ENCODE data around the gene MERTK. TPM values are rescaled to one million over a fixed set of nuclear protein-coding genes. Genes with fewer than 3 reads are reported as not detected.
A peak's percentile ranks its signal among the peaks of the same experiment; 100 is the strongest.

Gene MERTK
- total and polyA plus RNA-seq, 3 donors from 2014 or later, result 28.9 to 74.2 (median 73.8) TPM

DNA sequence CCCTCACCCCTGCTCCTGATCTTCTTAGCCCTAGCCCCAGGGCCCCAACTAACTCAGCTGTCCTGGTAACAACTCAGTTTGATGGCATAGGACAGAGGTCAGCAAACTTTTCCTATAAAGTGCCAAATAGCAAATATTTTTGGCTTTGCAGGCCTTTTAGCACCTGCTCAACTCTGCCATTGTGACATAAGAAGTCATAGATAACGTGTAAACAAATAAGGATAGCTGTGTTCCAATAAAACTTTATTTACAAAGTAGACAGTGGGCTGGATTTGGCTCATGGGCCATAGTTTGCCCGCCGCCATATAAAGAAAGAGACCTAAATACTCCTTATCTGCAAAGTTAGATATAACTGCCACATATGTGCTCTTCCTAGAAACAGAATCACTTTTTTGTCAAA is 129.4 kb downstream of the MERTK start:
- Histone ChIP-seq H3K27ac (no peak overlapping the region), H3K4me1 (no peaks in the 10 kb centered on the region), H3K9me3 (no peaks in the 10 kb centered on the region), H3K27me3 (no peaks in the 10 kb centered on the region), H3K4me3 (no peak overlapping the region), H3K36me3 (ENCODE audit: low read depth, missing control alignments) (no peaks in the 10 kb centered on the region)
- no peak for TF ChIP-seq POLR2A (IDR thresholded peaks at IDR 0.05)
- TF ChIP-seq, protein P1, sequence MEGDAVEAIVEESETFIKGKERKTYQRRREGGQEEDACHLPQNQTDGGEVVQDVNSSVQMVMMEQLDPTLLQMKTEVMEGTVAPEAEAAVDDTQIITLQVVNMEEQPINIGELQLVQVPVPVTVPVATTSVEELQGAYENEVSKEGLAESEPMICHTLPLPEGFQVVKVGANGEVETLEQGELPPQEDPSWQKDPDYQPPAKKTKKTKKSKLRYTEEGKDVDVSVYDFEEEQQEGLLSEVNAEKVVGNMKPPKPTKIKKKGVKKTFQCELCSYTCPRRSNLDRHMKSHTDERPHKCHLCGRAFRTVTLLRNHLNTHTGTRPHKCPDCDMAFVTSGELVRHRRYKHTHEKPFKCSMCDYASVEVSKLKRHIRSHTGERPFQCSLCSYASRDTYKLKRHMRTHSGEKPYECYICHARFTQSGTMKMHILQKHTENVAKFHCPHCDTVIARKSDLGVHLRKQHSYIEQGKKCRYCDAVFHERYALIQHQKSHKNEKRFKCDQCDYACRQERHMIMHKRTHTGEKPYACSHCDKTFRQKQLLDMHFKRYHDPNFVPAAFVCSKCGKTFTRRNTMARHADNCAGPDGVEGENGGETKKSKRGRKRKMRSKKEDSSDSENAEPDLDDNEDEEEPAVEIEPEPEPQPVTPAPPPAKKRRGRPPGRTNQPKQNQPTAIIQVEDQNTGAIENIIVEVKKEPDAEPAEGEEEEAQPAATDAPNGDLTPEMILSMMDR (IDR thresholded peaks at IDR 0.05), result no peak
- 91 to 97% methylated on average over 3 of the region's 3 CpGs for WGBS, 2 donors
- intact Hi-C loops (cut with DNase I; ENCODE audit: low total_unique reads), result no loop called here
- DNase-seq, result no peak

DNA sequence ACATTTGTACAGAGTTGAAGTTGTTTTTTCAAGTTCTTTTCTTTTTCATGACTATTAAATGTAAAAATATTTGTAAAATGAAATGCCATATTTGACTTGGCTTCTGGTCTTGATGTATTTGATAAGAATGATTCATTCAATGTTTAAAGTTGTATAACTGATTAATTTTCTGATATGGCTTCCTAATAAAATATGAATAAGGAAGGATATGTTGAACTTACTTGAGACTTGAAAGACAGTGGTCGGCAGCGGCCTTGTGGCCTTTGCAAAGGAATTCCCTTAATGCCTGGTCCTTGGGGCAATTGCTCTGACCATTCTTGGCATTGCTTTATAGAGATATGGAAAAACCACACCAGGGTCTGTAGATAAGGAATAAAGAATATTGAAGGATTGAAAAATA is 130.8 kb downstream of the MERTK start:
- no peak overlapping the region for H3K27ac ChIP-seq
- DNase-seq, result no peak
- intact Hi-C loops (cut with DNase I; ENCODE audit: low total_unique reads), result no loop called here

DNA sequence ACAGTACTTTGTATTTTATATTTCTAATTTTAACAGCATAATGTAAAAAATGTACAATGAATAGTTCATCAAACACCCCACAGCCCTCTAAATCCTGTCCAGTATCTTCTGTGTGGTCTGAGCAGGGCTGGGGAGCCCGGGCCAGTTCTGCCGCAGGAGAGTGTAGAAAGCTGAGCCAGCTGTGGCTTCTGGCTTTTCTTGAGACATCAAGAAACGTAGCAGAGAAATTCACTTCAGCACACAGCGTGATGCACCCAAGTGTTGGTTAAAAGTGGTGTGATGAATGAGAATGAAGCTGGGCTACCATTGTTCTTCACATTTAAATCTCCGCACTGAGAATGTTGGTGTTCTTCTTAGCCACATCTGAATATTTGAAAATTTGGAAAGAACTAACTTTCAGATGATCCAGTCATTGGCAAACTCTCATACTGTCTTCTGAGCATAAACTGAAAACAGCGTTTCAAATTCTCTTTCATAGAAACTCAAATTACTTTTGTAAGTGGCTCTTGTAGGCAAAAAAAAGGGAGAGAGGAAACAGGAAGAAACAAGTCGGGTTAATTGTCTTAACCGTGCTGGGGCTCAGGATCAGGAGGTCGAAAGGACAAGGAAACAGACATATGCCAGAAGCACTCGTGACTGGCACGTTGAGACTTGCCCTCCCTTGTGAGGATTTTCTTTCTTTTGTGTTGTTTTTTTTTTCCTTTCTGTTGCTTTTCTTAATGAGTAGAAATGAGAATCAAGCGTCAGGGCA is 133.2 kb downstream of the MERTK start:
- peaks cover 11% of the 10 kb centered on the region for H3K4me1 ChIP-seq
- H3K4me3 ChIP-seq, result no peak overlapping the region
- H3K9me3 ChIP-seq, result no peaks in the 10 kb centered on the region
- 28 to 32% methylated on average over 12 of the region's 12 CpGs for WGBS, 2 donors
- H3K36me3 ChIP-seq (ENCODE audit: low read depth, missing control alignments), result no peaks in the 10 kb centered on the region
- H3K27ac ChIP-seq, result peak overlapping the region in 1 of 2 donors; percentile 58
- no peak for TF ChIP-seq POLR2A (IDR thresholded peaks at IDR 0.05)
- TF ChIP-seq, protein P1 (IDR thresholded peaks at IDR 0.05), result no peak
- no peaks in the 10 kb centered on the region for H3K27me3 ChIP-seq
- peak; percentile 54 for DNase-seq
- intact Hi-C loops (cut with DNase I; ENCODE audit: low total_unique reads), result no loop called here

More for the DNA sequence above, 130.8 kb downstream of the MERTK start:
- Histone ChIP-seq H3K36me3 (ENCODE audit: low read depth, missing control alignments) (no peaks in the 10 kb centered on the region), H3K27me3 (no peaks in the 10 kb centered on the region), H3K4me1 (peaks cover 11% of the 10 kb centered on the region), H3K9me3 (no peaks in the 10 kb centered on the region), H3K4me3 (no peak overlapping the region)
- WGBS, 2 donors, result 89 to 98% methylated on average over 2 of the region's 2 CpGs
- TF ChIP-seq POLR2A (IDR thresholded peaks at IDR 0.05), result no peak
- TF ChIP-seq, protein P1 (IDR thresholded peaks at IDR 0.05), result no peak

DNA sequence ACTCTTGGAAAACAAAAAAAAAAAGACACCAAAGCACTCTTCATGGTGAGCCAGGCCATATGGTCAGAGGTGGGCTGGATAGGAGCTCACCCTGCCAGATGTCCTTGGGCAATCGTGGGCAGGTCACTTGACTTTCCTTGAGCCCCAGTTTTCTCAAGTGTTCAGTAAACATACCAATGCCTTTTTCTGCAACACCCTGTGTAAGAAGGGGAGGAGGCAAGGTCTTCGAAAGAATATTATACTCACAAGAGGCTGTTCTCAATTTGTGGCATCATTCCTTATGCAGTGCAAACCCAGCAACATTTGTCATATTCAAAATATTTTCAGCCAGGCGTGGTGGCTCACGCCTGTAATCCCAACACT is 133.8 kb downstream of the MERTK start:
- H3K36me3 ChIP-seq (ENCODE audit: low read depth, missing control alignments), result no peaks in the 10 kb centered on the region
- no peak for DNase-seq
- peak overlapping the region in 1 of 2 donors; percentile 58 for H3K27ac ChIP-seq
- intact Hi-C loops (cut with DNase I; ENCODE audit: low total_unique reads), result no loop called here
- WGBS, 2 donors, result 40 to 54% methylated on average over 4 of the region's 4 CpGs
- H3K27me3 ChIP-seq, result no peaks in the 10 kb centered on the region
- no peak overlapping the region for H3K4me3 ChIP-seq
- H3K4me1 ChIP-seq, result peaks cover 11% of the 10 kb centered on the region
- TF ChIP-seq POLR2A (IDR thresholded peaks at IDR 0.05), result no peak
- TF ChIP-seq, protein P1 (IDR thresholded peaks at IDR 0.05), result no peak
- H3K9me3 ChIP-seq, result no peaks in the 10 kb centered on the region
